OCI-LY7 (cell line): Measurements from ENCODE around the gene DPEP2NB. TPM values are rescaled to one million over a fixed set of nuclear protein-coding genes. Genes with fewer than 3 reads are reported as not detected.

Experiments used
- Bru-seq: library from RNA; stranded (reverse); fragments of 400-500 nt; gene quantifications from one replicate; lab custom pipeline; 2021; lab: Mats Ljungman, UMichigan
- BruChase-seq, 2 experiments: library from RNA; stranded (reverse); fragments of 400-500 nt; gene quantifications; one replicate each; lab custom pipeline; 2021; lab: Mats Ljungman, UMichigan
- BruUV-seq: library from RNA; stranded (reverse); fragments of 400-500 nt; replicated peaks from 2 replicates; lab custom pipeline; 2021; lab: Mats Ljungman, UMichigan
- CTCF ChIA-PET: fragments of 300-600 bp; sonication (Branson Sonifier 250); formaldehyde crosslinking; loops from one replicate; lab custom pipeline; 2022; ENCODE audit warnings: antibody characterized with exemption; ENCODE audit not compliant: unreplicated experiment; lab: Charles Lee
- POLR2A ChIA-PET: fragments of 300-600 bp; sonication (Branson Sonifier 250); formaldehyde crosslinking; loops from one replicate; lab custom pipeline; 2022; ENCODE audit warnings: antibody characterized with exemption; lab: Charles Lee
- DNase-seq: peaks from one replicate; pipeline ENCODE4 v3.0.0-alpha.2; 2015; ENCODE audit warnings: low spot score
- H2AFZ ChIP-seq: fragments of 200-600 bp; sonication (generic), shearing (Covaris generic); 2 replicates; pipeline ENCODE4 v1.6.1; 2014; ENCODE audit warnings: mild to moderate bottlenecking, antibody characterized with exemption, low read length, moderate library complexity
- H3K27ac ChIP-seq: fragments of 200-600 bp; sonication (generic); 2 replicates; pipeline ENCODE4 v1.5.1; 2014; ENCODE audit warnings: mixed run types, low read depth, mild to moderate bottlenecking, moderate library complexity, low read length, inconsistent platforms; ENCODE audit not compliant: poor library complexity, severe bottlenecking
- H3K36me3 ChIP-seq: fragments of 200-600 bp; sonication (generic); 2 replicates; pipeline ENCODE4 v1.6.1; 2014; ENCODE audit warnings: mild to moderate bottlenecking, antibody characterized with exemption, low read length, moderate library complexity, mixed read lengths; ENCODE audit not compliant: insufficient read depth
- H3K4me1 ChIP-seq: fragments of 200-600 bp; sonication (generic); 2 replicates; pipeline ENCODE4 v1.5.1; 2014; ENCODE audit warnings: mild to moderate bottlenecking, low read length; ENCODE audit not compliant: insufficient read depth, poor library complexity, severe bottlenecking
- H3K4me2 ChIP-seq: fragments of 200-600 bp; sonication (generic); 2 replicates; pipeline ENCODE4 v1.6.1; 2014; ENCODE audit warnings: mild to moderate bottlenecking, low read length
- H3K4me3 ChIP-seq: fragments of 200-600 bp; sonication (generic); 2 replicates; pipeline ENCODE4 v1.5.1; 2014; ENCODE audit warnings: mild to moderate bottlenecking, low read depth, low read length; ENCODE audit not compliant: poor library complexity, severe bottlenecking
- H3K79me2 ChIP-seq: fragments of 200-600 bp; sonication (generic); 2 replicates; pipeline ENCODE4 v1.6.1; 2016; ENCODE audit warnings: low read depth, mild to moderate bottlenecking, low read length, moderate library complexity, mixed read lengths; ENCODE audit not compliant: insufficient read depth
- H3K9me2 ChIP-seq: fragments of 200-600 bp; sonication (generic); 2 replicates; pipeline ENCODE4 v1.6.1; 2016; ENCODE audit warnings: mild to moderate bottlenecking, low read length, mixed read lengths; ENCODE audit not compliant: insufficient read depth
- H3K9me3 ChIP-seq: fragments of 200-600 bp; sonication (generic); 2 replicates; pipeline ENCODE4 v1.6.1; 2014; ENCODE audit warnings: mild to moderate bottlenecking, mixed run types, low read length, mixed read lengths
- H4K20me1 ChIP-seq: fragments of 200-600 bp; sonication (generic); 2 replicates; pipeline ENCODE4 v1.6.1; 2014; ENCODE audit warnings: mild to moderate bottlenecking, antibody characterized with exemption, low read length, moderate library complexity, mixed read lengths; ENCODE audit not compliant: insufficient read depth
- CTCF ChIP-seq: fragments of 200-600 bp; sonication (generic); conservative IDR thresholded peaks from 2 replicates; pipeline ENCODE4 v1.5.1; 2014; ENCODE audit warnings: mild to moderate bottlenecking, antibody characterized with exemption, low read length, moderate library complexity, mixed read lengths
- EZH2phosphoT487 ChIP-seq: fragments of 200-600 bp; sonication (generic); IDR thresholded peaks from 2 replicates; pipeline ENCODE4 v1.6.1; 2018; ENCODE audit warnings: low read depth, borderline replicate concordance, mild to moderate bottlenecking, mixed run types, antibody characterized with exemption, low read length, moderate library complexity, mixed read lengths
- intact Hi-C: fragments of 100-400 bp; cut with micrococcal nuclease; formaldehyde crosslinking; loops from one replicate; pipeline ENCODE4 v1.10.0; 2022; ENCODE audit not compliant: unreplicated experiment
- long read RNA-seq: library from polyadenylated mRNA; stranded (forward); transcript quantifications from one replicate; pipeline ENCODE4 v2.0.0, GENCODE V29; 2022
- total RNA-seq, 2 experiments: library from RNA; depleted of rRNA in 1 of 2; stranded (reverse); fragments of >200 nt in 1 of 2; shearing (Covaris generic) in 1 of 2; gene quantifications; 2 replicates each; pipeline ENCODE4 v1.2.3, GENCODE V29; 2014 to 2022

Gene DPEP2NB, protein sequence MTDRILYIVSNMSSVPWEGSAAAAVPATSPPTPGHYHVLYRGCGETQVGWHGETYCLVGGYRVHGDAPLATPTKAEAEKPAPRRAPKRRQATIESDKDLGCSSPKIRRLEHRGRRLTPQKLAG
- 0.72 TPM in 1 of 2 replicates, not detected in the other for total RNA-seq (2014; rRNA removed; shearing (Covaris generic))
- total RNA-seq (2022) = not detected in 2 replicates
- Bru-seq, nascent RNA = not detected
- BruChase-seq, experiment 1, labeled RNA remaining after a 6-hour chase = percentile 25 among the genes with signal in this experiment
- percentile 18 among the genes with signal in this experiment for BruChase-seq, experiment 2, labeled RNA remaining after a 2-hour chase
- long read RNA-seq = 0 reads

DNA sequence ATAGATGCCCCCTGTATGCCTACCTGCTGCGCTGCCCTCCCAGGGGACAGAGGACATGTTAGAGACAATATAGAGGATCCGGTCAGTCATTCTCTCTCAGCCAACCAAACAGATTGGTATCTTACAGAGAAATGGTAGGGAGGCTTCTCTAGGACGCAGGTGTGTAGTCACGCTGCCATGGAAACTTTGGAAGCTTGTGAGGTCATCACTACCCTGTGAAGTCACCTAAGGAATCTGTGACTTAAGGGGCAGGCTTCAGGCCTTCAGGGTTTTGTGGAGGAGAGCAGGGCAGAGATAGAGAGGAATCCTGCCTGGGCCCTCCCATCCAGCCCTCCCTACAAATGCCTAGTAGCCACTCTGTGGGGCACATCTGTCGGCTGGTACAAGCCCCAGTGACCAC, at the start of gene DPEP2NB:
TSS of gene DPEP2NB (minus strand) at position 231 of the 400 bp plus-strand sequence. CDS start at position 90, 141 bp downstream.
- Histone ChIP-seq H3K27ac (no peak within 1 kb of the TSS), H3K4me3 (no peak within 1 kb of the TSS), H3K4me2 (no peak within 1 kb of the TSS), H3K36me3 (no peaks in the 10 kb centered on the region), H4K20me1 (no peaks in the 10 kb centered on the region), H3K79me2 (no peaks in the 10 kb centered on the region), H3K4me1 (peaks cover 16% of the 10 kb centered on the region), H2AFZ (no peak within 1 kb of the TSS), H3K9me3 (no peaks in the 10 kb centered on the region), H3K9me2 (no peaks in the 10 kb centered on the region)
- DNase-seq = no peak
- intact Hi-C loops = no loop called here
- no peak for TF ChIP-seq CTCF
- TF ChIP-seq EZH2phosphoT487 = no peak
- ChIA-PET POLR2A (interaction anchor here (0.5 to 1.2 kb wide), 3 partner anchors 8 to 170 kb away, joined by 3 read pairs; partner anchors contain the start of genes DDX28 and DUS2), CTCF (interaction anchor here (0.6 kb wide), 1 partner anchor 46 kb away, joined by 3 read pairs; no protein-coding TSS in a partner anchor)
- BruUV-seq = no TSS peak

DNA sequence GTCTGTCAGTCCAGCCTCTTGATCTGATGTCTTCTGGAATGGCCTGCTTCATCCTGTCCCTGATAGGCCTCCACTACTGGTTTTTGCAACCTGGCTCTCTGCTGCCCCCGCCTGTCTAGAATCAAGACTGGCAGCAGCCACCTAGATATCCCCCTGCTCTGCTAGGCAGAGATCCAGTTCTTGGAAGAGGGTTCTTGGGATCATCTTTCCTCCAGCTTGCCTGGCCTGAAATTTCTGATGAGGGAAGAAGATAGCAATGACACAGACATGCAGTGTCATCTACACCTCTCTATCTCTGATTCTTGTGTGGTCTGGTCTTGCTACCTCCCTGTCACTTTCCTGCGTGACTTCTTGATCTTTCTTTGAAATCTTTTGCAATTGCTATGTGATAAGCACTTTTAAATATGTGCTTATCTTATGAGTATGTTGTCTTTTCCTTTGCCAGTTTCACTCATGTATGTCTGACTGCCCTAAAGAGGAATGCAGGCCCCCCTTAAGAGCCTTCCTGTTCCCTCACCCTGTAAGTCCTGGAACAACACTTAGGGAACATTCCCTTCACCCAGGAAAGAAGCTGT, 49.2 kb upstream of the DPEP2NB start:
- Histone ChIP-seq H3K27ac (no peak overlapping the region), H3K4me2 (no peak overlapping the region), H4K20me1 (no peaks in the 10 kb centered on the region), H3K9me2 (no peaks in the 10 kb centered on the region), H3K79me2 (no peaks in the 10 kb centered on the region), H2AFZ (no peak overlapping the region), H3K36me3 (peaks cover 32% of the 10 kb centered on the region), H3K4me3 (no peak overlapping the region), H3K4me1 (peaks cover 9% of the 10 kb centered on the region), H3K9me3 (no peaks in the 10 kb centered on the region)
- peak; percentile 95 for TF ChIP-seq CTCF
- no peak for TF ChIP-seq EZH2phosphoT487
- intact Hi-C loops = loop anchor here (5.0 kb wide), 1 partner anchor 183 kb away; the partner anchor contains the start of gene NRN1L
- ChIA-PET CTCF (interaction anchor here (1.0 kb wide), 1 partner anchor 19 kb away, joined by 6 read pairs; no protein-coding TSS in a partner anchor), POLR2A (interaction anchor here (0.6 to 0.7 kb wide), 2 partner anchors 8 to 17 kb away, joined by 3 read pairs; no protein-coding TSS in a partner anchor)
- peak; percentile 75 for DNase-seq
- no TSS peak for BruUV-seq
